ENCODE results near the gene LZIC.

- TF ChIP-seq CTCF (conservative IDR thresholded peaks at IDR 0.05; ENCODE audit: low read depth, low read length) (no peak), EZH2 (IDR thresholded peaks at IDR 0.05; ENCODE audit: low read length, unreplicated experiment) (no peak)
Observed at GRCh38 chr1:9882945-9883303, 60.3 kb downstream of the LZIC start.
